NB4 (cell line): ENCODE data around the gene THUMPD2.

Experiments
- DNase-seq: peaks from one replicate; pipeline ENCODE4 v3.0.0; 2010; ENCODE audit warnings: low read depth
- H3K4me3 ChIP-seq: one replicate; pipeline ENCODE4 v1.5.1; 2011; ENCODE audit warnings: mild to moderate bottlenecking, low read depth, low read length, moderate library complexity
- CTCF ChIP-seq: IDR thresholded peaks from one replicate; pipeline ENCODE4 v1.5.1; 2012; ENCODE audit warnings: low read depth, low read length
- MAX ChIP-seq: IDR thresholded peaks from 2 replicates; pipeline ENCODE4 v1.6.1; 2011; ENCODE audit warnings: low read depth, low read length
- MYC ChIP-seq: IDR thresholded peaks from 2 replicates; pipeline ENCODE4 v1.6.1; 2011; ENCODE audit warnings: low read depth, low read length
- POLR2A ChIP-seq: IDR thresholded peaks from 2 replicates; pipeline ENCODE4 v1.6.1; 2011; ENCODE audit warnings: mild to moderate bottlenecking; ENCODE audit not compliant: insufficient read length; ENCODE audit errors: extremely low read depth

Gene THUMPD2

GRCh38 chr2:39781697-39782096 is 2.6 kb upstream of the THUMPD2 start:
- peak; percentile 65 for DNase-seq
- TF ChIP-seq MAX (no peak), POLR2A (no peak), MYC (no peak), CTCF (no peak)
- peak overlapping the region; percentile 59 for H3K4me3 ChIP-seq

- peak; percentile 69 for DNase-seq
- TF ChIP-seq POLR2A = no peak
- peak overlapping the region; percentile 59 for H3K4me3 ChIP-seq
These were observed 2.0 kb upstream of the THUMPD2 start for GRCh38 chr2:39780825-39781600.

- TF ChIP-seq POLR2A (no peak), CTCF (no peak), MAX (no peak), MYC (no peak)
- H3K4me3 ChIP-seq = no peak overlapping the region
- DNase-seq = no peak
These were observed 869 bp upstream of the THUMPD2 start for GRCh38 chr2:39779927-39780326.

- H3K4me3 ChIP-seq = peak overlapping the region; percentile 53
- DNase-seq = no peak
- no peak for TF ChIP-seq CTCF
- TF ChIP-seq POLR2A = no peak
- TF ChIP-seq MAX = no peak
- TF ChIP-seq MYC = no peak
These were observed 338 bp upstream of the THUMPD2 start for GRCh38 chr2:39779341-39779851.

- TF ChIP-seq CTCF (no peak), MAX (no peak), MYC (no peak), POLR2A (no peak)
- peak overlapping the region; percentile 87 for H3K4me3 ChIP-seq
- DNase-seq = no peak
These were observed 825 bp downstream of the THUMPD2 start for GRCh38 chr2:39778233-39778632.

GRCh38 chr2:39772812-39773152 is 6.3 kb downstream of the THUMPD2 start:
- no peak overlapping the region for H3K4me3 ChIP-seq
- TF ChIP-seq MYC (no peak), CTCF (no peak), MAX (no peak), POLR2A (no peak)
- DNase-seq = no peak
